GM12878 (cell line): Measurements from ENCODE around the gene ITPR3.

Experiments
- CTCF ChIP-seq, 3 experiments: IDR thresholded peaks in 2 of 3; conservative IDR thresholded peaks in 1 of 3; 2 replicates each; pipeline ENCODE4 v1.5.1; 2011; ENCODE audit warnings: low read depth in 3 of 3, low read length in 3 of 3, mild to moderate bottlenecking in 3 of 3, control low read depth in 2 of 3, moderate library complexity in 2 of 3, inconsistent platforms in 1 of 3, mixed read lengths in 1 of 3; ENCODE audit not compliant: control insufficient read depth in 2 of 3, insufficient read depth in 1 of 3; ENCODE audit errors: extremely low read depth in 1 of 3
- NRF1 ChIP-seq: conservative IDR thresholded peaks from 2 replicates; pipeline ENCODE4 v1.6.1; 2011; ENCODE audit warnings: mild to moderate bottlenecking, low read depth, low read length, improper control_type of control experiment

- TF ChIP-seq NRF1 = no peak
- no peak for TF ChIP-seq CTCF (IDR thresholded peaks at IDR 0.05 in 2 of 3, conservative IDR thresholded peaks at IDR 0.05 in 1 of 3; ENCODE audit: control insufficient read depth in 2 of 3, extremely low read depth in 1 of 3, insufficient read depth in 1 of 3, low read depth in 3 of 3, low read length in 3 of 3)
Measured at GRCh38 chr6:33694401-33694931, 73.3 kb downstream of the ITPR3 start.
